H9 (cell line): ENCODE results near the gene PTBP2. TPM values are rescaled to one million over a fixed set of nuclear protein-coding genes. Genes with fewer than 3 reads are reported as not detected.

ENCODE experiments used
- DNase-seq: peaks from one replicate; pipeline ENCODE4 v3.0.0-alpha.2; 2017
- H2AFZ ChIP-seq: one replicate; pipeline ENCODE4 v1.6.1; 2013; ENCODE audit warnings: mild to moderate bottlenecking, low read length, control low read depth, moderate library complexity
- H2AK5ac ChIP-seq: 2 replicates; pipeline ENCODE4 v1.6.1; 2013; ENCODE audit warnings: low read length, control low read depth, mixed read lengths; ENCODE audit not compliant: insufficient read length
- H2BK120ac ChIP-seq: one replicate; pipeline ENCODE4 v1.6.1; 2013; ENCODE audit warnings: low read depth, mild to moderate bottlenecking, low read length, control low read depth, inconsistent platforms; ENCODE audit not compliant: poor library complexity, severe bottlenecking
- H2BK12ac ChIP-seq: 2 replicates; pipeline ENCODE4 v1.6.1; 2013; ENCODE audit warnings: low read length, control low read depth, mixed read lengths, low read depth; ENCODE audit not compliant: insufficient read length
- H2BK15ac ChIP-seq: 2 replicates; pipeline ENCODE4 v1.6.1; 2013; ENCODE audit warnings: low read depth, low read length, control low read depth
- H2BK20ac ChIP-seq: one replicate; pipeline ENCODE4 v1.6.1; 2013; ENCODE audit warnings: low read depth, mild to moderate bottlenecking, low read length, control low read depth, inconsistent platforms; ENCODE audit not compliant: poor library complexity, severe bottlenecking
- H2BK5ac ChIP-seq: 2 replicates; pipeline ENCODE4 v1.6.1; 2013; ENCODE audit warnings: low read length, control low read depth, mixed read lengths; ENCODE audit not compliant: insufficient read length
- H3K14ac ChIP-seq: 2 replicates; pipeline ENCODE4 v1.6.1; 2013; ENCODE audit warnings: low read length, control low read depth; ENCODE audit not compliant: insufficient read depth
- H3K18ac ChIP-seq: 2 replicates; pipeline ENCODE4 v1.6.1; 2013; ENCODE audit warnings: low read depth, mild to moderate bottlenecking, mixed read lengths, low read length, control low read depth; ENCODE audit not compliant: insufficient read length
- H3K23ac ChIP-seq: 2 replicates; pipeline ENCODE4 v1.6.1; 2013; ENCODE audit warnings: low read length, control low read depth, mixed read lengths, low read depth; ENCODE audit not compliant: insufficient read length
- H3K23me2 ChIP-seq: 2 replicates; pipeline ENCODE4 v1.6.1; 2013; ENCODE audit warnings: low read depth, mild to moderate bottlenecking, mixed read lengths, low read length, control low read depth; ENCODE audit not compliant: insufficient read length, poor library complexity, severe bottlenecking
- H3K27ac ChIP-seq: 2 replicates; pipeline ENCODE4 v1.5.1; 2013; ENCODE audit warnings: low read length, control low read depth, mixed read lengths, low read depth; ENCODE audit not compliant: insufficient read length
- H3K27me3 ChIP-seq: 2 replicates; pipeline ENCODE4 v1.6.1; 2013; ENCODE audit warnings: low read length, control low read depth, inconsistent platforms; ENCODE audit not compliant: insufficient read depth
- H3K4ac ChIP-seq: 2 replicates; pipeline ENCODE4 v1.6.1; 2013; ENCODE audit warnings: low read depth, mild to moderate bottlenecking, control low read depth, inconsistent platforms, low read length, moderate library complexity
- H3K4me1 ChIP-seq: 2 replicates; pipeline ENCODE4 v1.6.1; 2013; ENCODE audit warnings: low read length, control low read depth, inconsistent platforms; ENCODE audit not compliant: insufficient read depth
- H3K4me2 ChIP-seq: 2 replicates; pipeline ENCODE4 v1.6.1; 2013; ENCODE audit warnings: low read length, control low read depth, mixed read lengths; ENCODE audit not compliant: insufficient read length, insufficient read depth
- H3K56ac ChIP-seq: 2 replicates; pipeline ENCODE4 v1.6.1; 2013; ENCODE audit warnings: low read depth, mild to moderate bottlenecking, mixed read lengths, low read length, control low read depth; ENCODE audit not compliant: insufficient read length
- H3K79me1 ChIP-seq: 2 replicates; pipeline ENCODE4 v1.6.1; 2013; ENCODE audit warnings: low read depth, mild to moderate bottlenecking, moderate library complexity, low read length, control low read depth, inconsistent platforms; ENCODE audit not compliant: insufficient read depth, poor library complexity, severe bottlenecking
- H3K79me2 ChIP-seq: 2 replicates; pipeline ENCODE4 v1.6.1; 2013; ENCODE audit warnings: low read length, control low read depth, inconsistent platforms; ENCODE audit not compliant: insufficient read depth
- H3K9ac ChIP-seq: 2 replicates; pipeline ENCODE4 v1.6.1; 2013; ENCODE audit warnings: low read length, control low read depth, mixed read lengths; ENCODE audit not compliant: insufficient read length; ENCODE audit errors: extremely low read depth
- H3K9me3 ChIP-seq: one replicate; pipeline ENCODE4 v1.6.1; 2013; ENCODE audit warnings: low read depth, low read length, inconsistent platforms; ENCODE audit not compliant: control insufficient read depth
- H3T11ph ChIP-seq: one replicate; pipeline ENCODE4 v1.6.1; 2013; ENCODE audit warnings: mild to moderate bottlenecking, low read length, control low read depth, inconsistent platforms
- H4K20me1 ChIP-seq: one replicate; pipeline ENCODE4 v1.6.1; 2013; ENCODE audit not compliant: control insufficient read depth, insufficient read length, insufficient read depth
- H4K5ac ChIP-seq: 2 replicates; pipeline ENCODE4 v1.6.1; 2013; ENCODE audit warnings: low read depth, mild to moderate bottlenecking, mixed read lengths, low read length, control low read depth; ENCODE audit not compliant: insufficient read length
- H4K8ac ChIP-seq: replicated peaks from 2 replicates; pipeline ENCODE4 v1.6.1; 2013; ENCODE audit warnings: low read length, control low read depth, mixed read lengths, low read depth; ENCODE audit not compliant: insufficient read length
- H4K91ac ChIP-seq: 2 replicates; pipeline ENCODE4 v1.6.1; 2013; ENCODE audit warnings: low read depth, mild to moderate bottlenecking, moderate library complexity, mixed read lengths, low read length, control low read depth; ENCODE audit not compliant: insufficient read length
- H3K27ac Mint-ChIP-seq, 3 experiments: 2 replicates in 2 of 3; 3 replicates in 1 of 3; pipeline ENCODE4 v1.8.0; 2020 to 2021; ENCODE audit warnings: mixed read lengths in 3 of 3, mild to moderate bottlenecking in 1 of 3, moderate library complexity in 1 of 3
- H3K27me3 Mint-ChIP-seq: 2 replicates; pipeline ENCODE4 v1.8.0; 2021; ENCODE audit warnings: low read depth, mild to moderate bottlenecking, moderate library complexity, mixed read lengths
- H3K36me3 Mint-ChIP-seq, 3 experiments: 2 replicates in 2 of 3; 3 replicates in 1 of 3; pipeline ENCODE4 v1.8.0; 2020 to 2021; ENCODE audit warnings: low read depth in 3 of 3, mixed read lengths in 3 of 3; ENCODE audit not compliant: insufficient read depth in 1 of 3
- H3K4me1 Mint-ChIP-seq, 2 experiments: 2 replicates each; pipeline ENCODE4 v1.8.0; 2020; ENCODE audit warnings: mixed read lengths in 2 of 2
- H3K4me3 Mint-ChIP-seq, 2 experiments: 2 replicates in 1 of 2; 3 replicates in 1 of 2; pipeline ENCODE4 v1.8.0; 2020 to 2021; ENCODE audit warnings: mild to moderate bottlenecking in 2 of 2, mixed read lengths in 2 of 2, moderate library complexity in 1 of 2
- H3K9me3 Mint-ChIP-seq, 2 experiments: 2 replicates in 1 of 2; 3 replicates in 1 of 2; pipeline ENCODE4 v1.8.0; 2020; ENCODE audit warnings: mild to moderate bottlenecking in 2 of 2, mixed read lengths in 2 of 2, moderate library complexity in 1 of 2
- CTCF ChIP-seq: fragments of 200-600 bp; sonication (generic); conservative IDR thresholded peaks from 3 replicates; pipeline ENCODE4 v1.8.0; 2021; ENCODE audit warnings: antibody characterized with exemption, mild to moderate bottlenecking
- WGBS: extraction: QIAGEN DNeasy Blood & Tissue Kit; methylation state at CpG from one replicate; pipeline ENCODE4 v1.1.7; 2013; ENCODE audit warnings: missing lambda C conversion rate, low lambda C conversion rate, mixed read lengths; ENCODE audit not compliant: insufficient read length; ENCODE audit errors: extremely low coverage; 5-methylcytosine and 5-hydroxymethylcytosine counted together
- total RNA-seq: library from RNA; stranded (reverse); gene quantifications from 2 replicates; pipeline ENCODE4 v1.2.1, GENCODE V29; 2021

PTBP2 gene
- total RNA-seq, 1 experiment from 2014 or later: 75.4 TPM

DNA sequence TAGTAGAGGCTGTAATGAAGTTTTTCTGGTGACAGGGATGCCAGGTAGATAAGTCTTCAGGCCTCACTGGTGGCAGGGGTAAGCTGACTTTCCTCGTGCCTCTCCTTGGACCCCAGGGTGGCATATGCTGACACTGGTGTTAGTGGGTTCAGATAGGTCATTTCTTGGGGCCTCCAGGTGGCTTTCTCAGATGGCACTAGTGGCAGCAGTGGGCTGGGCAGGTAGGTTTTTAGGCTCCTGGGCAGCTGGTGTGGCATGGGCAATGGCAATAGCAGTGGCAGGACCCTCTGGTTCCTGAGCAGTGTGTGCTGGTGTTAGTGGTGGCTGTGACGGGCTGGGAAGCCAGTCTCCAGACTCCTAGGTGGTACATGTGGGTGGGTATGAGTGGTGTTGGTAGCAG, 140.3 kb downstream of the PTBP2 start:
- H3K23me2 ChIP-seq: no peaks in the 10 kb centered on the region
- no peak overlapping the region for H3K4me2 ChIP-seq
- H3K27me3 ChIP-seq: no peaks in the 10 kb centered on the region
- no peaks in the 10 kb centered on the region for H3K9me3 ChIP-seq
- no peak overlapping the region for H3T11ph ChIP-seq
- H3K27me3 Mint-ChIP-seq: no peaks in the 10 kb centered on the region
- H3K79me2 ChIP-seq: no peaks in the 10 kb centered on the region
- H2BK15ac ChIP-seq: no peak overlapping the region
- no peak overlapping the region for H2AK5ac ChIP-seq
- H2BK12ac ChIP-seq: no peak overlapping the region
- no peak overlapping the region for H3K14ac ChIP-seq
- H3K36me3 Mint-ChIP-seq: peaks cover 2 to 23% (median 5%) of the 10 kb centered on the region in 3 experiments; a peak in 4 of 7 replicates
- no peak overlapping the region for H2BK5ac ChIP-seq
- no CpG with 5 or more reads among the region's 2 CpGs for WGBS
- DNase-seq: no peak
- no peak overlapping the region for H3K23ac ChIP-seq
- no peaks in the 10 kb centered on the region for H3K4me1 ChIP-seq
- H3K27ac Mint-ChIP-seq: no peak overlapping the region; a peak in 1 of 7 replicates
- H3K4me1 Mint-ChIP-seq: no peaks in the 10 kb centered on the region
- H2BK20ac ChIP-seq: no peak overlapping the region
- no peaks in the 10 kb centered on the region for H4K20me1 ChIP-seq
- H3K9me3 Mint-ChIP-seq: peaks cover 21 to 24% of the 10 kb centered on the region in 2 experiments
- no peak overlapping the region for H4K5ac ChIP-seq
- TF ChIP-seq CTCF: no peak
- no peak overlapping the region for H3K9ac ChIP-seq
- H3K4me3 Mint-ChIP-seq: no peak overlapping the region
- no peak overlapping the region for H3K4ac ChIP-seq
- H3K56ac ChIP-seq: no peak overlapping the region
- no peak overlapping the region for H4K91ac ChIP-seq
- no peak overlapping the region for H3K27ac ChIP-seq
- no peak overlapping the region for H2AFZ ChIP-seq
- no peaks in the 10 kb centered on the region for H3K79me1 ChIP-seq
- no peak overlapping the region for H2BK120ac ChIP-seq
- H3K18ac ChIP-seq: no peak overlapping the region
- H4K8ac ChIP-seq: no peak overlapping the region
